GM18907 (cell line): ENCODE data around the gene ERMP1.
"Not testable (repeated sequence)": the region's sequence is repeated elsewhere in the genome, so short reads cannot be mapped to it uniquely, and the experiment has no call there.

Experiments used
- ATAC-seq: cut with Tn5 transposase; IDR thresholded peaks from one replicate; pipeline ENCODE4 v1.9.1; 2021; ENCODE audit warnings: mild to moderate bottlenecking, moderate library complexity; ENCODE audit not compliant: unreplicated experiment

The ERMP1 gene

GRCh38 chr9:5832538-5833529, at the start of gene ERMP1:
ERMP1 (minus strand) TSS chr9:5833117; CDS start chr9:5833027, 90 bp downstream.
- peak; percentile 85 for ATAC-seq

GRCh38 chr9:5882244-5883012, 49.5 kb upstream of the ERMP1 start:
- ATAC-seq: not testable (repeated sequence)

GRCh38 chr9:5879419-5880181, 46.7 kb upstream of the ERMP1 start:
- ATAC-seq: no peak

GRCh38 chr9:5876711-5877110, 43.8 kb upstream of the ERMP1 start:
- no peak for ATAC-seq

- no peak for ATAC-seq
These were observed 43.1 kb upstream of the ERMP1 start for GRCh38 chr9:5876026-5876425.

GRCh38 chr9:5874048-5874447, 41.1 kb upstream of the ERMP1 start:
- no peak for ATAC-seq

- ATAC-seq: no peak
These were observed 40.5 kb upstream of the ERMP1 start for GRCh38 chr9:5873439-5873838.

- ATAC-seq: no peak
These were observed 39.6 kb upstream of the ERMP1 start for GRCh38 chr9:5872511-5872910.

- no peak for ATAC-seq
These were observed 38.9 kb upstream of the ERMP1 start for GRCh38 chr9:5871785-5872184.

GRCh38 chr9:5870691-5871090, 37.8 kb upstream of the ERMP1 start:
- ATAC-seq: no peak

GRCh38 chr9:5870020-5870339, 37.1 kb upstream of the ERMP1 start:
- no peak for ATAC-seq

GRCh38 chr9:5869315-5870019, 36.5 kb upstream of the ERMP1 start:
- no peak for ATAC-seq

- no peak for ATAC-seq
These were observed 35.3 kb upstream of the ERMP1 start for GRCh38 chr9:5868235-5868634.

- ATAC-seq: no peak
These were observed 33.8 kb upstream of the ERMP1 start for GRCh38 chr9:5866685-5867084.

GRCh38 chr9:5866272-5866671, 33.4 kb upstream of the ERMP1 start:
- no peak for ATAC-seq

GRCh38 chr9:5864446-5864845, 31.5 kb upstream of the ERMP1 start:
- ATAC-seq: no peak

GRCh38 chr9:5863092-5863746, 30.3 kb upstream of the ERMP1 start:
- ATAC-seq: no peak

GRCh38 chr9:5858833-5859232, 25.9 kb upstream of the ERMP1 start:
- ATAC-seq: no peak

GRCh38 chr9:5857928-5858327, 25.0 kb upstream of the ERMP1 start:
- ATAC-seq: no peak
